HepG2 (cell line): ENCODE measurements around the gene LITAFD. TPM values are rescaled to one million over a fixed set of nuclear protein-coding genes. Genes with fewer than 3 reads are reported as not detected.

Source experiments
- FLYWCH1 ChIP-seq: sonication (generic); formaldehyde crosslinking; IDR thresholded peaks from 2 replicates; pipeline ENCODE4 v1.8.1; 2023; ENCODE audit warnings: mild to moderate bottlenecking, missing genetic modification reagents
- NFKB2 ChIP-seq: sonication (generic); formaldehyde crosslinking; IDR thresholded peaks from 2 replicates; pipeline ENCODE4 v1.4.0; 2020; ENCODE audit warnings: missing genetic modification reagents, borderline replicate concordance
- PLSCR1 ChIP-seq: sonication (generic); formaldehyde crosslinking; IDR thresholded peaks from 2 replicates; pipeline ENCODE4 v1.5.0; 2020; ENCODE audit warnings: missing genetic modification reagents, mild to moderate bottlenecking, borderline replicate concordance
- SKI ChIP-seq: fragments of 450-650 bp; IDR thresholded peaks from one replicate; pipeline ENCODE4 v1.6.1; 2018; ENCODE audit warnings: mild to moderate bottlenecking; ENCODE audit not compliant: partially characterized antibody
- SNAPC5 ChIP-seq: sonication (generic); formaldehyde crosslinking; IDR thresholded peaks from 2 replicates; pipeline ENCODE4 v1.8.1; 2023; ENCODE audit warnings: mild to moderate bottlenecking, missing genetic modification reagents, borderline replicate concordance
- SSRP1 ChIP-seq: IDR thresholded peaks from 2 replicates; pipeline ENCODE4 v1.6.1; 2016; ENCODE audit warnings: control low read depth
- TBL1XR1 ChIP-seq: fragments of 150-350 bp; IDR thresholded peaks from 2 replicates; pipeline ENCODE4 v1.6.1; 2014; ENCODE audit warnings: borderline replicate concordance, low read length; ENCODE audit not compliant: partially characterized antibody
- TEAD3 ChIP-seq: optimal IDR thresholded peaks from 2 replicates; pipeline ENCODE3; 2016; ENCODE audit warnings: borderline replicate concordance
- TFDP1 ChIP-seq: IDR thresholded peaks from 2 replicates; pipeline ENCODE4 v1.6.1; 2016; ENCODE audit warnings: missing compliant biosample characterization, missing genetic modification reagents, borderline replicate concordance
- THAP11 ChIP-seq: IDR thresholded peaks from 2 replicates; pipeline ENCODE4 v1.6.1; 2016; ENCODE audit warnings: missing biosample characterization, missing genetic modification reagents
- ZFP36L2 ChIP-seq: sonication (generic); formaldehyde crosslinking; IDR thresholded peaks from 2 replicates; pipeline ENCODE4 v1.4.0; 2020; ENCODE audit warnings: missing genetic modification reagents
- ZFX ChIP-seq: sonication (generic); formaldehyde crosslinking; IDR thresholded peaks from 2 replicates; pipeline ENCODE4 v1.4.0; 2020; ENCODE audit warnings: mild to moderate bottlenecking, low read depth, missing genetic modification reagents, moderate library complexity
- ZNF10 ChIP-seq: sonication (generic); formaldehyde crosslinking; IDR thresholded peaks from 2 replicates; pipeline ENCODE4 v1.4.0; 2020; ENCODE audit warnings: mild to moderate bottlenecking, low read depth, missing genetic modification reagents, borderline replicate concordance
- ZNF512B ChIP-seq: sonication (generic); formaldehyde crosslinking; IDR thresholded peaks from 2 replicates; pipeline ENCODE4 v1.5.1; 2020; ENCODE audit warnings: missing genetic modification reagents, mild to moderate bottlenecking, borderline replicate concordance
- ZNF609 ChIP-seq: sonication (generic); formaldehyde crosslinking; IDR thresholded peaks from 2 replicates; pipeline ENCODE4 v1.4.0; 2020; ENCODE audit warnings: mild to moderate bottlenecking, missing genetic modification reagents, borderline replicate concordance
- ZNF619 ChIP-seq: sonication (generic); formaldehyde crosslinking; IDR thresholded peaks from 2 replicates; pipeline ENCODE4 v1.4.0; 2020; ENCODE audit warnings: mild to moderate bottlenecking, missing genetic modification reagents
- ZNF781 ChIP-seq: sonication (generic); formaldehyde crosslinking; IDR thresholded peaks from 2 replicates; pipeline ENCODE4 v1.5.1; 2020; ENCODE audit warnings: borderline replicate concordance, mild to moderate bottlenecking, missing genetic modification reagents; ENCODE audit errors: not compliant biosample characterization
- ZNF788 ChIP-seq: sonication (generic); formaldehyde crosslinking; IDR thresholded peaks from 2 replicates; pipeline ENCODE4 v1.5.0; 2020; ENCODE audit warnings: mild to moderate bottlenecking, missing genetic modification reagents, borderline replicate concordance
- polyA plus RNA-seq, 8 experiments: library from polyadenylated mRNA; depleted of rRNA in 3 of 8; stranded (reverse) in 7 of 8; unstranded in 1 of 8; fragments of >200 nt; fragmentation: Illumina TruSeq in 4 of 8; extraction: Trizol in 4 of 8; gene quantifications; 2 replicates each; pipeline versions ENCODE4 v1.2.1 to v1.2.3, GENCODE V29; 2011 to 2016; ENCODE audit warnings: low read depth in 4 of 8, missing spikeins in 1 of 8, mixed read lengths in 1 of 8; ENCODE audit not compliant: insufficient read depth in 1 of 8
- total RNA-seq, 5 experiments: library from RNA; depleted of rRNA; stranded (reverse); fragments of >200 nt; fragmentation: Illumina TruSeq; extraction: Trizol; gene quantifications; 2 replicates each; pipeline ENCODE4 v1.2.3, GENCODE V29; 2016; ENCODE audit warnings: low read depth in 1 of 5

The LITAFD gene
- total and polyA plus RNA-seq, 2 of the 13 experiments (the other 11 are each of a cell fraction or from before 2014, with no cell fraction given), result not detected

- TF ChIP-seq ZNF609 (CRISPR knock-in tag) (no peak), SKI (no peak), ZNF512B (CRISPR knock-in tag) (peak; percentile 79; the same call in 1 of the 2 replicates), ZFP36L2 (CRISPR knock-in tag) (no peak), FLYWCH1 (CRISPR knock-in tag) (no peak), TBL1XR1 (no peak), ZNF788 (CRISPR knock-in tag) (0 out of 2 replicates have a peak, but pooled peaks have one; percentile 22), NFKB2 (0 out of 2 replicates have a peak, but pooled peaks have one; percentile 11), ZNF781 (peak; percentile 43), PLSCR1 (no peak), TEAD3 (CRISPR knock-in tag) (no peak), ZNF619 (CRISPR knock-in tag) (no peak), SSRP1 (CRISPR knock-in tag) (no peak), ZFX (no peak), THAP11 (CRISPR knock-in tag) (no peak), TFDP1 (no peak), ZNF10 (no peak), SNAPC5 (CRISPR knock-in tag) (no peak)
Observed at GRCh38 chr16:8858994-8859912, 22.9 kb upstream of the LITAFD start (continued).
